Endothelial cell of umbilical vein (primary cell): ENCODE results near the gene TDRKH. TPM values are rescaled to one million over a fixed set of nuclear protein-coding genes. Genes with fewer than 3 reads are reported as not detected.

Source experiments
- BruUV-seq: library from RNA; stranded (reverse); fragments of 400-500 nt; replicated peaks from 2 replicates; lab custom pipeline; 2021; lab: Mats Ljungman, UMichigan
- CTCF ChIA-PET: fragments of 300-600, 350-600 bp; sonication (Branson Sonifier 250); formaldehyde crosslinking; loops from one replicate; lab custom pipeline; 2021; ENCODE audit warnings: antibody characterized with exemption, inconsistent platforms; lab: Charles Lee
- POLR2A ChIA-PET: fragments of 300-600, 350-600 bp; sonication (Branson Sonifier 250); formaldehyde crosslinking; loops from one replicate; lab custom pipeline; 2021; ENCODE audit warnings: antibody characterized with exemption, inconsistent platforms; lab: Charles Lee
- DNase-seq: peaks from one replicate; pipeline ENCODE4 v3.0.0-alpha.2; 2011; ENCODE audit warnings: low read depth, low spot score
- FAIRE-seq: peaks from 2 replicates; lab custom pipeline; 2011; peaks lifted over from hg19 to GRCh38; lab: Jason Lieb, UNC
- H2AFZ ChIP-seq: 2 replicates; pipeline ENCODE4 v1.6.0; 2012; ENCODE audit warnings: low read depth, low read length, control low read depth, inconsistent platforms
- H3K27ac ChIP-seq: 2 replicates; pipeline ENCODE4 v1.5.1; 2011; ENCODE audit warnings: low read depth, mild to moderate bottlenecking, control low read depth, low read length, moderate library complexity; ENCODE audit not compliant: insufficient read depth
- H3K27me3 ChIP-seq, 2 experiments: 2 replicates each; pipeline versions ENCODE4 v1.6.0 to v1.6.1; 2011; ENCODE audit warnings: low read length in 2 of 2, mixed read lengths in 1 of 2; ENCODE audit not compliant: control insufficient read depth in 2 of 2, insufficient read depth in 2 of 2
- H3K36me3 ChIP-seq, 2 experiments: 2 replicates in 1 of 2; 3 replicates in 1 of 2; pipeline ENCODE4 v1.5.1; 2011; ENCODE audit warnings: low read length in 2 of 2, mild to moderate bottlenecking in 1 of 2, moderate library complexity in 1 of 2; ENCODE audit not compliant: control insufficient read depth in 2 of 2, insufficient read depth in 2 of 2; ENCODE audit errors: extremely low read depth in 1 of 2
- H3K4me1 ChIP-seq: 3 replicates; pipeline ENCODE4 v1.5.1; 2011; ENCODE audit warnings: mild to moderate bottlenecking, low read length; ENCODE audit not compliant: control insufficient read depth, insufficient read depth; ENCODE audit errors: extremely low read depth
- H3K4me2 ChIP-seq: 2 replicates; pipeline ENCODE4 v1.6.1; 2011; ENCODE audit warnings: low read length, control low read depth, mixed read lengths; ENCODE audit not compliant: insufficient read depth
- H3K4me3 ChIP-seq, 3 experiments: fragments of 200-600 bp in 1 of 3; sonication (generic), shearing (Covaris generic) in 1 of 3; replicated peaks in 1 of 3; 2 replicates each; pipeline ENCODE4 v1.5.1; 2011 to 2016; ENCODE audit warnings: control low read depth in 3 of 3, low read length in 3 of 3, mild to moderate bottlenecking in 2 of 3, inconsistent platforms in 1 of 3, low read depth in 1 of 3, moderate library complexity in 1 of 3; ENCODE audit not compliant: insufficient read depth in 1 of 3
- H3K79me2 ChIP-seq: 2 replicates; pipeline ENCODE4 v1.6.0; 2012; ENCODE audit warnings: low read length, inconsistent platforms; ENCODE audit not compliant: control insufficient read depth, insufficient read depth
- H3K9ac ChIP-seq: replicated peaks from 2 replicates; pipeline ENCODE3; 2011; ENCODE audit warnings: low read length, control low read depth; ENCODE audit not compliant: insufficient read depth; ENCODE audit errors: extremely low read depth
- H3K9me1 ChIP-seq: replicated peaks from 3 replicates; pipeline ENCODE4 v1.6.0; 2011; ENCODE audit warnings: mild to moderate bottlenecking, low read length; ENCODE audit not compliant: control insufficient read depth, insufficient read depth; ENCODE audit errors: extremely low read depth
- H3K9me3 ChIP-seq: replicated peaks from 2 replicates; pipeline ENCODE4 v1.5.1; 2012; ENCODE audit warnings: low read length, inconsistent platforms; ENCODE audit not compliant: control insufficient read depth, insufficient read depth
- H4K20me1 ChIP-seq: replicated peaks from 2 replicates; pipeline ENCODE3; 2011; ENCODE audit warnings: mild to moderate bottlenecking, low read length; ENCODE audit not compliant: control insufficient read depth, insufficient read depth; ENCODE audit errors: extremely low read depth
- EZH2 ChIP-seq: IDR thresholded peaks from 2 replicates; pipeline ENCODE4 v1.6.1; 2012; ENCODE audit warnings: borderline replicate concordance, low read depth, mild to moderate bottlenecking, moderate library complexity, low read length, inconsistent platforms; ENCODE audit not compliant: severe bottlenecking
- FOS ChIP-seq: IDR thresholded peaks from 2 replicates; pipeline ENCODE4 v1.6.1; 2011; ENCODE audit warnings: mild to moderate bottlenecking, low read length, moderate library complexity, borderline replicate concordance; ENCODE audit not compliant: insufficient read depth
- JUN ChIP-seq: IDR thresholded peaks from 2 replicates; pipeline ENCODE4 v1.6.1; 2011; ENCODE audit warnings: borderline replicate concordance, low read depth; ENCODE audit not compliant: insufficient read length, insufficient read depth
- MYC ChIP-seq: IDR thresholded peaks from one replicate; pipeline ENCODE4 v1.6.1; 2011; ENCODE audit warnings: mild to moderate bottlenecking, low read depth, low read length
- POLR2AphosphoS5 ChIP-seq: IDR thresholded peaks from 2 replicates; pipeline ENCODE4 v1.6.1; 2012; ENCODE audit warnings: low read depth, mild to moderate bottlenecking, control low read depth, low read length, moderate library complexity; ENCODE audit not compliant: insufficient read depth
- dilution Hi-C: fragments of 300-500 bp; cut with MboI; formaldehyde crosslinking; loops from one replicate; pipeline ENCODE4 v1.15.0; 2019; ENCODE audit warnings: low sequenced_read_pairs; ENCODE audit not compliant: extremely low pct_ligation_motif_present
- intact Hi-C: fragments of 100-400 bp; cut with micrococcal nuclease; formaldehyde crosslinking; loops from one replicate; pipeline ENCODE4 v1.10.0; 2022
- polyA plus RNA-seq, 4 experiments: library from polyadenylated mRNA; depleted of rRNA in 3 of 4; stranded (reverse) in 3 of 4; unstranded in 1 of 4; fragments of >200 nt; gene quantifications; 2 replicates each; pipeline versions ENCODE4 v1.2.1 to v1.2.3, GENCODE V29; 2011 to 2012; ENCODE audit warnings: missing spikeins in 1 of 4
- total RNA-seq: library from RNA; stranded (reverse); gene quantifications from 2 replicates; pipeline ENCODE4 v1.2.3, GENCODE V29; 2021
- TF ChIP-seq, protein P1 (sequence below), 2 donors: IDR thresholded peaks; 1 replicate in 1 of 2; 2 replicates in 1 of 2; pipeline ENCODE4 v1.5.1; 2011; ENCODE audit warnings: low read length in 2 of 2, mild to moderate bottlenecking in 2 of 2, moderate library complexity in 2 of 2, control low read depth in 1 of 2, inconsistent platforms in 1 of 2, low read depth in 1 of 2; ENCODE audit not compliant: insufficient read depth in 1 of 2; ENCODE audit errors: extremely low read depth in 1 of 2
- TF ChIP-seq, protein P2 (sequence below): IDR thresholded peaks from 2 replicates; pipeline ENCODE4 v1.6.1; 2011; ENCODE audit not compliant: insufficient read depth, insufficient read length

The TDRKH gene
- total and polyA plus RNA-seq, 2 donors (not counting 3 experiments of a cell fraction or from before 2014, with no cell fraction given), result 3.9 to 9.6 TPM

DNA sequence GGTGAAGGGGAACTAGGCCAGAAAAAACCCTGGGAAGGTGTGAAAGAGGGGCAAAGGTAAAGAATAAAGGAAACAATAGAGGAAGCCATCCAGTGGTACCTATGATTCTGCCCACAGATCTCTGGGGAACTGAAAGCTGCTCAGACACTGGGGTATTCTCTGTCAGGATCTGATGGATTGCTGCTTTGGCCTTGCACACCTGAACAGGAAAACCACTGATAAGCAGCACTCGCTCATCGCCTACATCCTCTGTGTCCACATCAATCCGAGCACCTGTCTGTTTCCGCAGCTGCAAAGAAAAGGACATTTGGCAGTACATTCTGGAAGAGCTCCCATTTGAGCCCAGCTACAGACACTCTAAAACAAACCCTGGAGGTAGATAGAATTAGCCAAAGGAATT lies 10.4 kb downstream of the TDRKH start:
- BruUV-seq, result no TSS peak
- DNase-seq, result no peak
- no peak overlapping the region for H2AFZ ChIP-seq
- TF ChIP-seq JUN, result no peak
- no peak overlapping the region for H3K4me3 ChIP-seq
- no peak overlapping the region for H3K4me2 ChIP-seq
- no peaks in the 10 kb centered on the region for H3K4me1 ChIP-seq
- ChIA-PET CTCF (interaction anchor here (1.6 kb wide), 1 partner anchor 336 kb away, joined by 3 read pairs; no protein-coding TSS in a partner anchor), POLR2A (no interaction called here)
- H3K79me2 ChIP-seq, result no peaks in the 10 kb centered on the region
- no peaks in the 10 kb centered on the region for H3K9me3 ChIP-seq
- H3K36me3 ChIP-seq, result no peaks in the 10 kb centered on the region
- H4K20me1 ChIP-seq, result no peaks in the 10 kb centered on the region
- dilution Hi-C loops (no loop called here), intact Hi-C loops (no loop called here)
- no peak overlapping the region for H3K27ac ChIP-seq
- no peaks in the 10 kb centered on the region for H3K9me1 ChIP-seq
- no peak overlapping the region for H3K9ac ChIP-seq
- FAIRE-seq, result no peak
- no peaks in the 10 kb centered on the region for H3K27me3 ChIP-seq

DNA sequence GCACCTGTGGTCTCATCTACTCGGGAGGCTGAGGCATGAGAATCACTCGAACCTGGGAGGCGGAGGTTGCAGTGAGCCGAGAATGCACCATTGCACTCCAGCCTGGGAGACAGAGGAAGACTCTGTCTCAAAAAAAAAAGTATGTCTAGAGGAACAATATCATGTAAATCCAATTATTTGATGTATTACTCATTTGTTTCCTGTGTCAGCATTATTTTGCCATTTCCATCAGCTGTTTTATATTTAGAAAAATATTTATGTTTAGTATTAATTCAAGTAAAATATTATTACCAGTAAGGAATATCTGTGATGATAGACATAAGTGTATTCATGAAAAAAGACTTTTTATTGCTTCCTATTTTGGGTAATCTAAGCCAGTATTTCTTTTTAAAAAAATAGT lies 13.0 kb downstream of the TDRKH start:
- no peak overlapping the region for H3K4me2 ChIP-seq
- H3K27ac ChIP-seq, result no peak overlapping the region
- intact Hi-C loops, result no loop called here
- H3K4me3 ChIP-seq, result no peak overlapping the region
- no peaks in the 10 kb centered on the region for H3K4me1 ChIP-seq
- DNase-seq (no peak), FAIRE-seq (no peak)
- no peak overlapping the region for H2AFZ ChIP-seq
- no peaks in the 10 kb centered on the region for H3K9me3 ChIP-seq
- ChIA-PET CTCF (interaction anchor here (1.2 to 1.7 kb wide), 4 partner anchors 12 to 59 kb away, joined by 3 to 6 read pairs (median 3); no protein-coding TSS in a partner anchor), POLR2A (no interaction called here)
- H3K36me3 ChIP-seq, result no peaks in the 10 kb centered on the region
- no peak overlapping the region for H3K9ac ChIP-seq
- H4K20me1 ChIP-seq, result no peaks in the 10 kb centered on the region
- TF ChIP-seq JUN, result no peak
- no peak for TF ChIP-seq EZH2
- no peak for TF ChIP-seq MYC
- TF ChIP-seq, protein P1, sequence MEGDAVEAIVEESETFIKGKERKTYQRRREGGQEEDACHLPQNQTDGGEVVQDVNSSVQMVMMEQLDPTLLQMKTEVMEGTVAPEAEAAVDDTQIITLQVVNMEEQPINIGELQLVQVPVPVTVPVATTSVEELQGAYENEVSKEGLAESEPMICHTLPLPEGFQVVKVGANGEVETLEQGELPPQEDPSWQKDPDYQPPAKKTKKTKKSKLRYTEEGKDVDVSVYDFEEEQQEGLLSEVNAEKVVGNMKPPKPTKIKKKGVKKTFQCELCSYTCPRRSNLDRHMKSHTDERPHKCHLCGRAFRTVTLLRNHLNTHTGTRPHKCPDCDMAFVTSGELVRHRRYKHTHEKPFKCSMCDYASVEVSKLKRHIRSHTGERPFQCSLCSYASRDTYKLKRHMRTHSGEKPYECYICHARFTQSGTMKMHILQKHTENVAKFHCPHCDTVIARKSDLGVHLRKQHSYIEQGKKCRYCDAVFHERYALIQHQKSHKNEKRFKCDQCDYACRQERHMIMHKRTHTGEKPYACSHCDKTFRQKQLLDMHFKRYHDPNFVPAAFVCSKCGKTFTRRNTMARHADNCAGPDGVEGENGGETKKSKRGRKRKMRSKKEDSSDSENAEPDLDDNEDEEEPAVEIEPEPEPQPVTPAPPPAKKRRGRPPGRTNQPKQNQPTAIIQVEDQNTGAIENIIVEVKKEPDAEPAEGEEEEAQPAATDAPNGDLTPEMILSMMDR (IDR thresholded peaks at IDR 0.05; ENCODE audit: extremely low read depth in 1 of 2, insufficient read depth in 1 of 2, low read depth in 1 of 2, low read length in 2 of 2), result no peak
- TF ChIP-seq POLR2AphosphoS5, result no peak
- TF ChIP-seq, protein P2, sequence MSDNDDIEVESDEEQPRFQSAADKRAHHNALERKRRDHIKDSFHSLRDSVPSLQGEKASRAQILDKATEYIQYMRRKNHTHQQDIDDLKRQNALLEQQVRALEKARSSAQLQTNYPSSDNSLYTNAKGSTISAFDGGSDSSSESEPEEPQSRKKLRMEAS, result no peak
- TF ChIP-seq FOS, result no peak
- H3K9me1 ChIP-seq, result no peaks in the 10 kb centered on the region
- no peaks in the 10 kb centered on the region for H3K27me3 ChIP-seq
- no peaks in the 10 kb centered on the region for H3K79me2 ChIP-seq
- no TSS peak for BruUV-seq
- dilution Hi-C loops, result no loop called here
